Lung (tissue), 12 donors: ENCODE results near the gene CLEC4C. TPM values are rescaled to one million over a fixed set of nuclear protein-coding genes. Genes with fewer than 3 reads are reported as not detected.
"Not testable (repeated sequence)": the region's sequence is repeated elsewhere in the genome, so short reads cannot be mapped to it uniquely, and the experiment has no call there.

Experiments used
- ATAC-seq: fragments of 200-7000 bp; cut with Tn5 transposase; one replicate; pipeline ENCODE4 v1.9.1; 2020; ENCODE audit warnings: moderate number of reproducible peaks; ENCODE audit not compliant: insufficient read depth, low FRiP score
- DNase-seq, 3 donors: peaks; one replicate each; pipeline ENCODE4 v3.0.0-alpha.2; 2013 to 2017
- H3K27ac ChIP-seq, 2 donors: one replicate each; pipeline ENCODE4 v1.5.1; 2013; ENCODE audit warnings: mild to moderate bottlenecking in 2 of 2, moderate library complexity in 2 of 2, control low read depth in 1 of 2, inconsistent platforms in 1 of 2, low read depth in 1 of 2, low read length in 1 of 2
- H3K27me3 ChIP-seq, 3 donors: one replicate each; pipeline ENCODE4 v1.5.1; 2013; ENCODE audit warnings: low read length in 2 of 3; ENCODE audit not compliant: control insufficient read depth in 3 of 3, insufficient read depth in 3 of 3
- H3K36me3 ChIP-seq, 4 donors: one replicate each; pipeline ENCODE4 v1.5.1; 2013; ENCODE audit warnings: low read length in 4 of 4, mild to moderate bottlenecking in 1 of 4, moderate library complexity in 1 of 4; ENCODE audit not compliant: control insufficient read depth in 4 of 4, insufficient read depth in 4 of 4
- H3K4me1 ChIP-seq, 5 donors: one replicate each; pipeline ENCODE4 v1.5.1; 2013; ENCODE audit warnings: low read length in 5 of 5, mild to moderate bottlenecking in 2 of 5, moderate library complexity in 1 of 5; ENCODE audit not compliant: control insufficient read depth in 5 of 5, insufficient read depth in 5 of 5
- H3K4me3 ChIP-seq: one replicate; pipeline ENCODE4 v1.5.1; 2013; ENCODE audit warnings: mild to moderate bottlenecking, control low read depth, moderate library complexity
- H3K9ac ChIP-seq, 2 donors: one replicate each; pipeline ENCODE4 v1.5.1; 2013; ENCODE audit warnings: low read length in 2 of 2, control low read depth in 1 of 2; ENCODE audit not compliant: insufficient read depth in 1 of 2
- H3K9me3 ChIP-seq, 4 donors: one replicate each; pipeline ENCODE4 v1.5.1; 2013; ENCODE audit warnings: low read length in 3 of 4, mild to moderate bottlenecking in 1 of 4, moderate library complexity in 1 of 4; ENCODE audit not compliant: control insufficient read depth in 4 of 4, insufficient read depth in 3 of 4
- CTCF ChIP-seq: IDR thresholded peaks from 2 replicates; pipeline ENCODE4 v1.5.1; 2012; ENCODE audit warnings: mild to moderate bottlenecking; ENCODE audit errors: control extremely low read depth, extremely low read depth
- WGBS, 2 donors: extraction: QIAGEN DNeasy Blood & Tissue Kit; methylation state at CpG; one replicate each; pipeline ENCODE4 v1.1.7; 2013; 5-methylcytosine and 5-hydroxymethylcytosine counted together
- polyA plus RNA-seq, 2 donors: library from polyadenylated mRNA; stranded (reverse); fragments of 200-250 nt; gene quantifications; one replicate each; pipeline ENCODE4 v1.2.1, GENCODE V29; 2013
- total RNA-seq, 2 donors: library from RNA; depleted of rRNA in 1 of 2; stranded (reverse); fragments of >200 nt in 1 of 2; gene quantifications; one replicate each; pipeline ENCODE4 v1.2.1, GENCODE V29; 2014 to 2021
- donor health status: control.
- donor health status: control.
- donor health status: Bipolar disorder and iron deficiency.
- donor health status: healthy.
- donor health status: DM: yes; HTN: yes; CAD: no.

CLEC4C gene
- total and polyA plus RNA-seq, 4 donors: 0.08 to 0.60 TPM; not detected in 2

GRCh38 chr12:7787574-7788293, 40.6 kb upstream of the CLEC4C start:
- no peak for TF ChIP-seq CTCF
- Histone ChIP-seq H3K27ac (no peak overlapping the region), H3K27me3 (peaks cover 0 to 23% (median 18%) of the 10 kb centered on the region in 3 donors), H3K9ac (no peak overlapping the region), H3K9me3 (no peaks in the 10 kb centered on the region), H3K4me3 (no peak overlapping the region), H3K4me1 (no peaks in the 10 kb centered on the region), H3K36me3 (no peaks in the 10 kb centered on the region)
- ATAC-seq: no peak
- 49 to 58% methylated on average over 13 of the region's 13 CpGs for WGBS, 2 donors
- peak; percentile 35 to 64 (median 41) for DNase-seq

GRCh38 chr12:7784701-7785100, 37.5 kb upstream of the CLEC4C start:
- WGBS, 2 donors: 59 to 71% methylated on average over 2 of the region's 2 CpGs
- H3K4me1 ChIP-seq: no peaks in the 10 kb centered on the region
- H3K9ac ChIP-seq: no peak overlapping the region
- no peaks in the 10 kb centered on the region for H3K9me3 ChIP-seq
- no peak overlapping the region for H3K27ac ChIP-seq
- H3K4me3 ChIP-seq: no peak overlapping the region
- no peaks in the 10 kb centered on the region for H3K36me3 ChIP-seq
- H3K27me3 ChIP-seq: peaks cover 0 to 13% (median 8%) of the 10 kb centered on the region in 3 donors
- TF ChIP-seq CTCF: no peak
- DNase-seq (no peak), ATAC-seq (no peak)

GRCh38 chr12:7783433-7783832, 36.3 kb upstream of the CLEC4C start:
- not testable (repeated sequence) for H3K9me3 ChIP-seq, H3K4me1 ChIP-seq, H3K27ac ChIP-seq, ATAC-seq, H3K9ac ChIP-seq, H3K36me3 ChIP-seq, H3K27me3 ChIP-seq, H3K4me3 ChIP-seq, DNase-seq
- WGBS, 2 donors: 77 to 91% methylated on average over 9 of the region's 9 CpGs

- peaks cover 0 to 3% (median 0%) of the 10 kb centered on the region in 3 donors for H3K27me3 ChIP-seq
- H3K36me3 ChIP-seq: no peaks in the 10 kb centered on the region
- no peak for ATAC-seq
- H3K9ac ChIP-seq: no peak overlapping the region
- H3K4me3 ChIP-seq: no peak overlapping the region
- H3K27ac ChIP-seq: no peak overlapping the region
- TF ChIP-seq CTCF: no peak
- H3K4me1 ChIP-seq: no peaks in the 10 kb centered on the region
- 90 to 95% methylated on average over 6 of the region's 6 CpGs for WGBS, 2 donors
- no peak for DNase-seq
- H3K9me3 ChIP-seq: no peaks in the 10 kb centered on the region
These were observed 34.9 kb upstream of the CLEC4C start for GRCh38 chr12:7782055-7782454.
